Stimulated activated CD4-positive, alpha-beta T cell treated with anti-CD3 and anti-CD28 coated beads, Interleukin-4, amount 100 ng/mL, for 1 hour (primary cell): ENCODE results near the gene DBN1.

ENCODE experiments used
- DNase-seq: peaks from one replicate; pipeline ENCODE4 v3.0.0-alpha.2; 2020

Gene DBN1

DNA sequence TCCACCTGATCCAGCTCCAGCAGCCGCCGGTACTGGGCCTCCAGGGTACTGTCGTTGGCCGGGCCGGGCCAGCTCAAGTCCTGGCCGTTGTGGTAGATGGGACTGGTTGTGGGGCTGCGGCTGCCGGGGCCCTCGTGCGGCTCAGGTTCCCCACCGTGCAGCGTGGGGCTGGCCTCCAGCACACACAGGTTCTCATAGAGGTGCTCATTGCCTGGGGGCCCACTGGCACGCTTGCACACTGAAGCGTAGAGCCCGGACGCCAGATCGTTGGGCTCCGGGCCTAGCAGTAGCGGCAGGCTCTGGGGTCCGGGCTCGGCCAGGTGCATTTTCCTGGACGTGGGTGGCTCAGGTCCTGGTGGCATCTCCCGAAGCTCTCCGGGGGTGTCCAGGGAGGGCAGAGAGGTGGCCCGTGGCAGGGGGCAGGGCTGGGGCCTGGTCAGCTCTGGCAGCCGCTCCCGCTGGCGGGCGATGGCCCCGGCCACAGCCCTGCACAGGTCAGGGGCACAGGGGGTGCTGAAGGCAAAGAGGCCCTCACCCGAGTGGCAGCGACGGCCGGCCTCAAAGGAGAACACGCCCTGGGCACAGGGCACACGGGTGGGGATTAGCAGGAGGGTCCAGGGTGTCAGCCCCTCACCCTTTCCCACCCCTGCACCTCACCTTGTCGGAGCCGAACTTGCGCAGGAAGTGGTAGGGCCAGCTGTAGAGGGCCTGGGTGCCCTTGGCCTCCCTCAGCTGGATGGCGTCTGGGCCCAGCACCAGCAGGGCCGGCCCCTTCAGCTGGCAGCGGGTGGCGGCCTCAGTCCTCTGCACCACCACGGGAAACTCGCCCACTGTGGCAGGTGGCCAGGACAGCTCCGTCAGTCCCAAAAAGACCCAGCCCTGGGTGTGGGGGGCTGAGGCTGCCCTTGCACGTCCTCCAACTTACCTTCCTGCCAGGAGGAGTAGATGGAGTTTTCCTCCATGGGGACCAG, 30.9 kb upstream of the DBN1 start:
- DNase-seq, result no peak

- DNase-seq, result no peak
Measured at GRCh38 chr5:177503351-177504085, 30.1 kb upstream of the DBN1 start.

- no peak for DNase-seq
Measured at GRCh38 chr5:177502886-177503285, 29.5 kb upstream of the DBN1 start.

DNA sequence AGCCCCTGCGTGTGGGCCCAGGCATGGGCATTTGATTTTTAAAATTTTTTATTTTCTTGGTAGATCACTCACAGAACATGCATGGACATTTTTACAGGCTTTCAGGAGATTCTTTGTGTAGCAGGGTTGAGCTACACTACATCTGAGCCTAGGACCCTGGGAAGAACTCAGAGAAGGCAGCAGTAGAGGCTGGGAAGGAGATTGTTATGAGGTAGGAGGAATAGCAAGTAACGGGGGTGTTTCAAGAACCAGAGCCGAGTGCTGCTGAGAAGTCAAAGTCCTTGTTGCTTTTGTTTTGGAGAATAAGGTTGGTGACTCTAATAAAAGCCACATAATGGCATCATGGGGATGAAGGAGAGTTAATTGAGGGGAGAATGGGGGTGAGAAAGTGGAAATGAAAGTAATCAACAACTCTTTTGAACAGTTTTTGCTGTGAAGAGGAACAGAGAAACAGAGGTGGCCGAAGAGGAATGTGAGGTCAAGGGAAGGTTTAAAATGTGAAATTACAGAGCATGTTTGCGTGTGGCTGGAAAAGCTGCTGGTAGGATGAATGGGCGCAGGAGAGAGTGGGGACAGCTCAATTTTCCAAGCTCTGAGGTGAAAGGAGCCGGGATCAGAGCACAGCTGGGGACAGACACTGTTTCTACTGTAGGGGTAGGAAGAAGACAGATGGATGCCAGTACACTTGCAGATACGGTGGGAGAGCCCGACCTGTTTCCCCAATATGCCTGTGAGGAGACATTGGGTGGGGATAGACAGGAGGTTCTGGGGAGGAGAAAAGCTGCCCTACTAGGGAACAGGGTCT, 28.6 kb upstream of the DBN1 start:
- no peak for DNase-seq

DNA sequence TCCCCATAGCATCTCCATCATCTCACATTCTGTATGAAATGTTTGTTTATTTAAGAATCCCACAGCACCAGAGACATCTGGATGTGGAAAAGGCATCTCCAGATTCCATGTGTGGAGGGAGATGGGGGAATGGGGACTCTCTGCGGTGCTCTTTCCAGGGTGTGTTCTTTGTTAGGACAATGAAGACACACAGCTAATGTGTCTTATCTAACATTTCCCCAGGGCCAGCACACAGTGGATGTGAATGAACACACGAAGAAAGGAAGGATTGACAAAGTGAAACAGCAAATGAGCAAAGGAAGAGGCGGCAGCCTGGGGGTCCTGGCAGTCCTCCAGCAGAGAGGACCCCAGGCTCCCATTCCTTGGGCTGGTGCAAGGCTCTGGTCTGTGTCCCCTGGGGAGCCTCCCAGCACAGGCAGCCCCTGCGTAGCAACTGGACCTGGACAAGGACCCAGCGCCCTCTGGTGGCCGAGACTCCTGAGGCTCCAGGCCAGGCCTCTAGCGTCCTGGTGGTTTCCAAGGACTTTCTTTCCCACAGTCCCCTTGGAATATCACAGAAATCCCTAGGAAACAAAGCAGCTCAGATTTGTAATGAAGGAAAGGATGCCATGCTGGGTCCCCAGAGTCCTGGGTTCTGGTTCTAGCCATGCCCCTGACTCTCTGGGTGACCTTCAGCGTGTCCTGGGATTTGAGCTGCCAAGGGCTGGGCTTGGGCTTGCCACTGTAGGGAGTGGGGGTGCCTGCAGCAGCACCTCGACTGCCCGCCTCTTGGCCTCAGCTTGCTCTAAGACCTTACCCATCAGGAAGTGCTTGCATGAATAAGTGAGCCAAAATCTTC, 27.5 kb upstream of the DBN1 start:
- peak; percentile 90 for DNase-seq

- no peak for DNase-seq
Measured at GRCh38 chr5:177499842-177500241, 26.4 kb upstream of the DBN1 start.

- no peak for DNase-seq
Measured at GRCh38 chr5:177498013-177498787, 24.8 kb upstream of the DBN1 start.

GRCh38 chr5:177497292-177498012, 24.0 kb upstream of the DBN1 start, which contains the start of gene PDLIM7:
Gene PDLIM7, minus strand, starts transcription at chr5:177497604. Its CDS starts 1,092 bp downstream, at chr5:177496512.
- peak; percentile 93 for DNase-seq

GRCh38 chr5:177496727-177497291, 23.4 kb upstream of the DBN1 start:
- no peak for DNase-seq

- no peak for DNase-seq
Measured at GRCh38 chr5:177496070-177496726, 22.8 kb upstream of the DBN1 start.

- DNase-seq, result no peak
Measured at GRCh38 chr5:177495243-177496060, 22.0 kb upstream of the DBN1 start.

GRCh38 chr5:177494346-177495195, 21.1 kb upstream of the DBN1 start:
- DNase-seq, result no peak

- no peak for DNase-seq
Measured at GRCh38 chr5:177493795-177494345, 20.4 kb upstream of the DBN1 start.

DNA sequence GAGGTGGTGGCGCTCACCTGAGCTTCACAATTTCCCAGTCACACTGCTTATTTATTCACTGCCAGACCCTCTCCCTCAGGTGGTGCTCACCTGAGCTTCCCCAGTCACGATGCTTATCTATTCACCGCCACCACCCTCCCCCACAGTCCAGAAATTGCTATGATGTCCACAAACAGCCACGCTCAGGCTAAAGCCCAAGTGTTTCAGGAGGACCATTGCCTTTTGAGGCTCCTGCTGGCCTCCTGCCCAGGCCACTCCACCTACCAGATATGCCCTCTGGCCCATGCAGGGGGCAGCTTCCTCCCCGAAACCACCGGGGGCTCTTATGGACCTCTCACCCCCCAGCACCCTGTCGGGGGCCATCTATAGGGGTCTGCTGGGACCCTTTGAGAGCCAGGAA, 19.4 kb upstream of the DBN1 start:
- DNase-seq, result no peak

- no peak for DNase-seq
Measured at GRCh38 chr5:177491983-177492746, 18.7 kb upstream of the DBN1 start.

DNA sequence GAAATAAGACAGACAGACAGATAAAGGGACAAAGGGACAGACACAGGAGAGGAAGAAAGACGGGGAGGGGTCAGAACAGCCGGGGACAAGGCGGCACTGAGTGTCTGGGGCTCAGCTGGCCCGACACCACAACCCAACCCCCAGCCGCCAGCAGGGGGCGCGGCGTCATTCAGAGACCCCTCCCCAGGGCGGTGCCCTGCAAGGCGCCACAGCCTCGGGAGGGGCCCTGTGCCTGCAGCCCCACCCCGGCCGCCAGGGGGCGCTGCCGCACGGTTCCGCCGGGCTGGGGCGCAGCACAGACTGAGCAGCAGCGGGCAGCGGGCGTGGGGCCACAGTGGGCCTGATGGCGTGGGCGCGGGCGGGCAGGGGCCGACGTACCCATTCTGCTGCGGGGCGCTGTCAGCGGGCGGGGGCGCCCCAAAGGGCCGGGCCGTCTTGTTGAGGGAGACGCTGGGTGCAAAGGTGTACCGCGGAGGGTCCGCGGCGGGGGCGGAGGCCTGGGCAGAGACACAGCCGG, 18.1 kb upstream of the DBN1 start:
- DNase-seq, result peak; percentile 26
